HEK293T (cell line): Measurements from ENCODE around the gene TBC1D3B.
"Not testable (repeated sequence)": the region's sequence is repeated elsewhere in the genome, so short reads cannot be mapped to it uniquely, and the experiment has no call there.

Source experiments
- ARNT ChIP-seq: fragments of 450-650 bp; IDR thresholded peaks from 2 replicates; pipeline ENCODE4 v1.6.1; 2017; ENCODE audit warnings: mild to moderate bottlenecking
- BHLHE40 ChIP-seq: fragments of 450-650 bp; IDR thresholded peaks from 2 replicates; pipeline ENCODE4 v1.6.1; 2016; ENCODE audit warnings: mild to moderate bottlenecking, moderate library complexity, borderline replicate concordance
- CTBP1 ChIP-seq: fragments of 450-650 bp; IDR thresholded peaks from 2 replicates; pipeline ENCODE4 v1.6.1; 2016; ENCODE audit warnings: borderline replicate concordance
- ELF4 ChIP-seq: fragments of 450-650 bp; IDR thresholded peaks from 2 replicates; pipeline ENCODE4 v1.6.1; 2017; ENCODE audit warnings: antibody characterized with exemption
- FOXA1 ChIP-seq: fragments of 450-650 bp; IDR thresholded peaks from 2 replicates; pipeline ENCODE4 v1.6.1; 2016; ENCODE audit warnings: mild to moderate bottlenecking
- FOXK2 ChIP-seq: fragments of 450-650 bp; IDR thresholded peaks from 2 replicates; pipeline ENCODE4 v1.6.1; 2016; ENCODE audit warnings: mild to moderate bottlenecking
- FOXM1 ChIP-seq: fragments of 450-650 bp; IDR thresholded peaks from 2 replicates; pipeline ENCODE4 v1.6.1; 2017; ENCODE audit warnings: mild to moderate bottlenecking, borderline replicate concordance
- HDGF ChIP-seq: fragments of 450-650 bp; IDR thresholded peaks from 2 replicates; pipeline ENCODE4 v1.6.1; 2017; ENCODE audit warnings: antibody characterized with exemption, borderline replicate concordance
- NFRKB ChIP-seq: fragments of 450-650 bp; IDR thresholded peaks from 2 replicates; pipeline ENCODE4 v1.6.1; 2016; ENCODE audit warnings: mild to moderate bottlenecking, moderate library complexity
- SP1 ChIP-seq: fragments of 450-650 bp; IDR thresholded peaks from 2 replicates; pipeline ENCODE4 v1.6.1; 2017
- SUZ12 ChIP-seq: fragments of 450-650 bp; IDR thresholded peaks from 2 replicates; pipeline ENCODE4 v1.6.1; 2016; ENCODE audit warnings: mild to moderate bottlenecking
- TARDBP ChIP-seq: fragments of 450-650 bp; IDR thresholded peaks from 2 replicates; pipeline ENCODE4 v1.6.1; 2016
- TF ChIP-seq, protein P1 (sequence below): fragments of 450-650 bp; IDR thresholded peaks from 2 replicates; pipeline ENCODE4 v1.6.1; 2016

DNA sequence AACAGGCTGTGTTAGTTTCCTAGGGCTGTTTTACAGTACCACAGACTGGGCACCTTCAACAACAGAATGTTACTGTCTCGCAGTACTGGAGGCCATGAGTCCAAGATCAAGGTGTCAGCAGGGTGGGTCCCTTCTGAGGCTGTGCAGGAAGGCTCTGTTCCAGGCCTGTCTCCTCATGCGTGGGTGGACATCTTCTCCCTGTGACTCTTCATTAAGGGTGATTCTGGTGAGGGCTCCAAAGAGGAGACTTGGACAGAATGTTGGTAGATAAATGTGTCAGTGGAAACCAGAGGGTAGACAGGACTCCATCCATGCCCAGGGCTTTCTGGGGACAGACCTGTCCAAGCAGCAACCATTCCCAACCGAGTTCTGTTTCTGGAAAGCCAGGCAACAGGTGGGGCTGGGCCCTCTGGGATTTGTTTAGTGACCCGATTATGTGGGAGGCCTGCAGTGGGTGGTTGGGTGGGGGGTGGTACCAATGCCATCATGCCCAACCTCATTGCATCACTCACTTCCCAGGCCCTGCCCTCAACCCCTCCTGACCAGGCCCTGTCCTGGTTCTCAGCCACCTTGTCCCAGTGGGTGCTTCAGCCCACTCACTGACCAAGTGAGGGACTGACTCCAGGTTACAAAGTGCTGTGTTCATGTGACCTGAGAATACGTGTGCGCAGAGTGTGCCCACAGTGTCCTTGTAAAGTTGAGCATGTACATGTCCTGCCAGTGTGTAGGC lies 5.2 kb upstream of the TBC1D3B start:
- not testable (repeated sequence) for TF ChIP-seq FOXM1, BHLHE40, ARNT, SP1, FOXA1, TARDBP, NFRKB, FOXK2, SUZ12, ELF4, CTBP1, HDGF
- TF ChIP-seq, protein P1, sequence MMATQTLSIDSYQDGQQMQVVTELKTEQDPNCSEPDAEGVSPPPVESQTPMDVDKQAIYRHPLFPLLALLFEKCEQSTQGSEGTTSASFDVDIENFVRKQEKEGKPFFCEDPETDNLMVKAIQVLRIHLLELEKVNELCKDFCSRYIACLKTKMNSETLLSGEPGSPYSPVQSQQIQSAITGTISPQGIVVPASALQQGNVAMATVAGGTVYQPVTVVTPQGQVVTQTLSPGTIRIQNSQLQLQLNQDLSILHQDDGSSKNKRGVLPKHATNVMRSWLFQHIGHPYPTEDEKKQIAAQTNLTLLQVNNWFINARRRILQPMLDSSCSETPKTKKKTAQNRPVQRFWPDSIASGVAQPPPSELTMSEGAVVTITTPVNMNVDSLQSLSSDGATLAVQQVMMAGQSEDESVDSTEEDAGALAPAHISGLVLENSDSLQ: not testable (repeated sequence)
